ENCODE results near the gene SNX20.

The SNX20 gene

GRCh38 chr16:50670476-50670875 is 10.6 kb downstream of the SNX20 start:
- Histone ChIP-seq H3K4me1 (ENCODE audit: control insufficient read depth in 1 of 2, insufficient read depth in 2 of 2, low read length in 2 of 2) (peaks cover 12 to 14% of the 10 kb centered on the region in 2 donors), H3K27me3 (ENCODE audit: control insufficient read depth in 1 of 2, insufficient read depth in 2 of 2, low read length in 2 of 2) (no peaks in the 10 kb centered on the region), H3K9me3 (ENCODE audit: control insufficient read depth in 1 of 2, low read length in 2 of 2) (peaks cover 15 to 20% of the 10 kb centered on the region in 2 donors), H3K36me3 (ENCODE audit: control insufficient read depth in 1 of 2, insufficient read depth in 2 of 2, low read length in 2 of 2) (peaks cover 12 to 14% of the 10 kb centered on the region in 2 donors), H3K27ac (ENCODE audit: low read depth, low read length) (no peak overlapping the region), H3K9ac (ENCODE audit: low read depth in 1 of 2, low read length in 2 of 2) (no peak overlapping the region), H3K4me3 (ENCODE audit: low read depth in 1 of 2, low read length in 2 of 2) (no peak overlapping the region)

DNA sequence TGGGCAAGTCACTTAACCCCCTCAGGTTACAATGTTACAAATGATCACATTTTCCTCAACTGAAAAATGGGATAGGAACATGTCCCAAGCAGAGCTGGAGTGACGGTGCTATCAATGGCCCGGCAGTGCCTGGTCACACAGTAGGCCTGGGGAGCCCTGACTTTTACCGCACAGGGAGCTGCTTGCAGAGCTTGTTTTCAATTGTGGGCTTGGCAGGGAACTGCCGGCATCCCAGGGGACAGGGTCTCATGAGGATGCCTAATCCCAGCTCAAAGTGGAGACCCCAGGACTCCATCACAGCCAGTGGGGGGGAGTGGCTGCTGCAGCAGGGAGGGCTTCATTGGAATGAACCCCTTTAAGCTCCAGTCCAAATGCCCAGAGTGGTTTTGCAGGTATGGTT is 11.4 kb downstream of the SNX20 start:
- no peak overlapping the region for H3K4me3 ChIP-seq (ENCODE audit: low read depth in 1 of 2, low read length in 2 of 2)
- H3K4me1 ChIP-seq (ENCODE audit: control insufficient read depth in 1 of 2, insufficient read depth in 2 of 2, low read length in 2 of 2): peaks cover 14 to 17% of the 10 kb centered on the region in 2 donors
- no peak overlapping the region for H3K9ac ChIP-seq (ENCODE audit: low read depth in 1 of 2, low read length in 2 of 2)
- H3K9me3 ChIP-seq (ENCODE audit: control insufficient read depth in 1 of 2, low read length in 2 of 2): peaks cover 15 to 20% of the 10 kb centered on the region in 2 donors
- H3K27ac ChIP-seq (ENCODE audit: low read depth, low read length): no peak overlapping the region
- peaks cover 8 to 11% of the 10 kb centered on the region in 2 donors for H3K36me3 ChIP-seq (ENCODE audit: control insufficient read depth in 1 of 2, insufficient read depth in 2 of 2, low read length in 2 of 2)
- no peaks in the 10 kb centered on the region for H3K27me3 ChIP-seq (ENCODE audit: control insufficient read depth in 1 of 2, insufficient read depth in 2 of 2, low read length in 2 of 2)

- Histone ChIP-seq H3K4me1 (ENCODE audit: control insufficient read depth in 1 of 2, insufficient read depth in 2 of 2, low read length in 2 of 2) (peaks cover 14 to 17% of the 10 kb centered on the region in 2 donors), H3K27me3 (ENCODE audit: control insufficient read depth in 1 of 2, insufficient read depth in 2 of 2, low read length in 2 of 2) (no peaks in the 10 kb centered on the region), H3K4me3 (ENCODE audit: low read depth in 1 of 2, low read length in 2 of 2) (no peak overlapping the region), H3K27ac (ENCODE audit: low read depth, low read length) (no peak overlapping the region), H3K9me3 (ENCODE audit: control insufficient read depth in 1 of 2, low read length in 2 of 2) (peaks cover 12 to 20% of the 10 kb centered on the region in 2 donors), H3K9ac (ENCODE audit: low read depth in 1 of 2, low read length in 2 of 2) (no peak overlapping the region), H3K36me3 (ENCODE audit: control insufficient read depth in 1 of 2, insufficient read depth in 2 of 2, low read length in 2 of 2) (peaks cover 6 to 8% of the 10 kb centered on the region in 2 donors)
These were observed 12.6 kb downstream of the SNX20 start for GRCh38 chr16:50668368-50669008.

- Histone ChIP-seq H3K9me3 (ENCODE audit: control insufficient read depth in 1 of 2, low read length in 2 of 2) (peaks cover 10 to 17% of the 10 kb centered on the region in 2 donors), H3K36me3 (ENCODE audit: control insufficient read depth in 1 of 2, insufficient read depth in 2 of 2, low read length in 2 of 2) (peaks cover 2 to 8% of the 10 kb centered on the region in 2 donors), H3K4me3 (ENCODE audit: low read depth in 1 of 2, low read length in 2 of 2) (no peak overlapping the region), H3K27ac (ENCODE audit: low read depth, low read length) (no peak overlapping the region), H3K27me3 (ENCODE audit: control insufficient read depth in 1 of 2, insufficient read depth in 2 of 2, low read length in 2 of 2) (no peaks in the 10 kb centered on the region), H3K4me1 (ENCODE audit: control insufficient read depth in 1 of 2, insufficient read depth in 2 of 2, low read length in 2 of 2) (peaks cover 14 to 17% of the 10 kb centered on the region in 2 donors), H3K9ac (ENCODE audit: low read depth in 1 of 2, low read length in 2 of 2) (no peak overlapping the region)
These were observed 13.4 kb downstream of the SNX20 start for GRCh38 chr16:50667497-50668367.

DNA sequence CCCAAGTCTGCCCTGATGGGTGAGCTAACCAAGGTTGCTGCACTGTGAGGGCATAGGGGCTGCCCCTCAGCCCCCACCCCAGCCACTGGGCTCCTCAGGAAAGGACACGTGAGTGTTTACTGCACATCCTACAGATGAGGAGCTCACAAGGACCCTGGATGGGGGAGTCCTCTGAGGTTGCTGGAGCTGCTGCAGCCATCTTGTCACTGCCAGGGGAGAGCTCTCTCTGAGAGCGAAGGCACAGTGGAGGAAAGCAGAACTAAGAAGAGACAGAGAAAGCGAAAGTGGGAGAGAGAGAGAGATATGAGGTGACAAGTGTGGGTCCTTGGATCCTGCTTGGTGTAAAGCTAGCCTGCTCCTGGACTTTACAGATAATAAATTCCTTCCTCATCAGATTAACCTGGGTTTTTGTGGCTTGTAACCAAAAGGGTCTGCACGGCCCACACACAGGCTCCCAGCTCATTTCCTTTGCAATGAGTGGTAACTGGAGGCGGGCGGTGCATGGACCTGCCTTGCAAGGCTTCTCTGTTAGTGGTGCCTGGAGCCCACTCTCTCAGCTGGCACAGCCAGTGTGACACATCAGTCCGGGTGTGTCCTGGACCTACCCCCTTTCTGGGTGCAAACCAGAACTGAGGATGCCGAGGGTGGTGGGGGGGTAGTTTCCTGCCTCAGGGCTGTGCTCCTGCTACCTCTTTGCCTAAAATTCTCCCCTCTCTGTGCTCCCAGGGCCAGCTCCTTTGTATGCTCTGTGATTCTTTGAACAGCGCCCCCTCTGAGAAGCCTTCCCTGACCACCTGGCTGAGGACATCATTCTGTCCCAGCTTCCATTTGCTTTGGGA is 14.2 kb downstream of the SNX20 start:
- Histone ChIP-seq H3K9me3 (ENCODE audit: control insufficient read depth in 1 of 2, low read length in 2 of 2) (peaks cover 2 to 13% of the 10 kb centered on the region in 2 donors), H3K27me3 (ENCODE audit: control insufficient read depth in 1 of 2, insufficient read depth in 2 of 2, low read length in 2 of 2) (no peaks in the 10 kb centered on the region), H3K4me1 (ENCODE audit: control insufficient read depth in 1 of 2, insufficient read depth in 2 of 2, low read length in 2 of 2) (peaks cover 14 to 17% of the 10 kb centered on the region in 2 donors), H3K36me3 (ENCODE audit: control insufficient read depth in 1 of 2, insufficient read depth in 2 of 2, low read length in 2 of 2) (peaks cover 0 to 3% of the 10 kb centered on the region in 2 donors), H3K4me3 (ENCODE audit: low read depth in 1 of 2, low read length in 2 of 2) (no peak overlapping the region), H3K9ac (ENCODE audit: low read depth in 1 of 2, low read length in 2 of 2) (peak overlapping the region in 1 of 2 donors; percentile 25), H3K27ac (ENCODE audit: low read depth, low read length) (no peak overlapping the region)

- Histone ChIP-seq H3K4me3 (ENCODE audit: low read depth in 1 of 2, low read length in 2 of 2) (peak overlapping the region; percentile 66 to 68), H3K36me3 (ENCODE audit: control insufficient read depth in 1 of 2, insufficient read depth in 2 of 2, low read length in 2 of 2) (no peaks in the 10 kb centered on the region)
These were observed 15.8 kb downstream of the SNX20 start for GRCh38 chr16:50665128-50665878.

DNA sequence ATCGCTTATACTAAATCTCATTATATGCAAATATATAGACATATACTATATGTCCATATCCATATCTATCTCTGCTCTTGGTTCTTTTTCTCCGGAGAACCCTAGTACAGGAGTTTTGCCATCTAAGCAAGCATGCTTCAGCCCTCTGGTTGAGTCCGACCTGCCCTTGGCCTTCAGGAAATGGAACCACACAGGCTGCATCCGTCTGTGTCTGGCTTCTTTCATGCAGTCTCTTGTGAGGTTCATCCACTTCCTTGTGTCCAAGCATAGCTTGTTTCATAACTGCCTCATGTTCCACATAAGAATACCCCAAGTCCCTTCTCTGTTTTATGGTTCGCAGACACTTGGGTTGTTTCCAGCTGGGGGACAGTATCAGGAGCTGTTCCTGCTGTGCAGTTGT is 16.8 kb downstream of the SNX20 start:
- Histone ChIP-seq H3K9ac (ENCODE audit: low read depth in 1 of 2, low read length in 2 of 2) (no peak overlapping the region), H3K36me3 (ENCODE audit: control insufficient read depth in 1 of 2, insufficient read depth in 2 of 2, low read length in 2 of 2) (no peaks in the 10 kb centered on the region), H3K9me3 (ENCODE audit: control insufficient read depth in 1 of 2, low read length in 2 of 2) (peaks cover 0 to 4% of the 10 kb centered on the region in 2 donors), H3K4me1 (ENCODE audit: control insufficient read depth in 1 of 2, insufficient read depth in 2 of 2, low read length in 2 of 2) (peaks cover 14 to 17% of the 10 kb centered on the region in 2 donors), H3K27ac (ENCODE audit: low read depth, low read length) (no peak overlapping the region), H3K27me3 (ENCODE audit: control insufficient read depth in 1 of 2, insufficient read depth in 2 of 2, low read length in 2 of 2) (no peaks in the 10 kb centered on the region), H3K4me3 (ENCODE audit: low read depth in 1 of 2, low read length in 2 of 2) (no peak overlapping the region)

More at GRCh38 chr16:50665128-50665878, 15.8 kb downstream of the SNX20 start:
- Histone ChIP-seq H3K27me3 (ENCODE audit: control insufficient read depth in 1 of 2, insufficient read depth in 2 of 2, low read length in 2 of 2) (no peaks in the 10 kb centered on the region), H3K27ac (ENCODE audit: low read depth, low read length) (no peak overlapping the region), H3K4me1 (ENCODE audit: control insufficient read depth in 1 of 2, insufficient read depth in 2 of 2, low read length in 2 of 2) (peaks cover 14 to 17% of the 10 kb centered on the region in 2 donors), H3K9ac (ENCODE audit: low read depth in 1 of 2, low read length in 2 of 2) (peak overlapping the region; percentile 43 to 59), H3K9me3 (ENCODE audit: control insufficient read depth in 1 of 2, low read length in 2 of 2) (peaks cover 0 to 4% of the 10 kb centered on the region in 2 donors)

DNA sequence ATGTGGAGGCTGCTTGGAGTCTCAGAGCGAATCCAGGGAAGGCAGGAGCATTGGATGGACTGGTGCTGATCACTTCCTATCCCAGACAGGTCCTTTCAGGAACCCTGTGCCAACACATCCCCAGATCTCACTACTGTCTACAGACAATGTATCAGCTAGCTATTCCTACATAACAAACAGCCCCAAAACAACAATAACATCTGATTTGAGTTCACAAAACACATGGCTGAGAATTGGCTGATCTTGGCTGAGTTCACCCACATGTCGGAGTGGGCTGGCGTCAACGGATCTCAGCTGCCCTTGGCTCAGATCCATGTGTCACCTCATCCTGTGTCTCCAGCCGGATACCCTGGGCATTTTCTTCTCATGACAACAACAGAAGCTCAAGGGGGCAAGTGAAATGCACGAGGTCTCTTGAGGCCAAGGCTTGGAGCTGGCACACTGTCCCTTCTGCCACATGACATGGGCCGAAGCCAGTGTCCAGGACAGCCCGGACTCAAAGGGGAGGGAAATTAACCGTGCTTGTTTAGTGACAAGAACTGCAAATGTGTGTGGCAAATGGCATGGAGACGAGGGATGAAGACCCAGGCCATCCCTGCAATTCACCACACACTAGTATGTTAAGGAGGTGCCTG is 18.7 kb downstream of the SNX20 start:
- H3K36me3 ChIP-seq (ENCODE audit: control insufficient read depth in 1 of 2, insufficient read depth in 2 of 2, low read length in 2 of 2): no peaks in the 10 kb centered on the region
- H3K27me3 ChIP-seq (ENCODE audit: control insufficient read depth in 1 of 2, insufficient read depth in 2 of 2, low read length in 2 of 2): no peaks in the 10 kb centered on the region
- H3K9me3 ChIP-seq (ENCODE audit: control insufficient read depth in 1 of 2, low read length in 2 of 2): peaks cover 0 to 4% of the 10 kb centered on the region in 2 donors
- no peak overlapping the region for H3K4me3 ChIP-seq (ENCODE audit: low read depth in 1 of 2, low read length in 2 of 2)
- no peak overlapping the region for H3K27ac ChIP-seq (ENCODE audit: low read depth, low read length)
- H3K4me1 ChIP-seq (ENCODE audit: control insufficient read depth in 1 of 2, insufficient read depth in 2 of 2, low read length in 2 of 2): peaks cover 6 to 11% of the 10 kb centered on the region in 2 donors
- H3K9ac ChIP-seq (ENCODE audit: low read depth in 1 of 2, low read length in 2 of 2): no peak overlapping the region

DNA sequence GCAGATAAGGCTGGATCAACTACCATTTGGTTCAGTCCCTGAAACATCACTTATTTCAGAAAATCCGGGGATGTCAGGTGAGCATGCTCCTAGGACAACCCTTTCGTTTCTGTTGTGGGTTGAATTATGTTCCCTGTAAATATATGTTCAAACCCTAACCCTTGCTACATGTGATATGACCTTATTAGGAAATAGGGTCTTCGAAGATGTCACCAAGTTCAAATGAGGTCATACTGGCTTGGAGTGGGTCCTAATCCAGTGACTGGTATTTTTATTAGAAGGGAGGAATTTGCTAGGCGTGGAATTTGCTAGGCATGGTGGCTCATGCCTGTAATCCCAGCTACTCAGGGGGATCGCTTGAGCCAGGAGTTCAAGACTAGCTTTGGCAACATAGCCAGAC is 21.3 kb downstream of the SNX20 start:
- no peaks in the 10 kb centered on the region for H3K27me3 ChIP-seq (ENCODE audit: control insufficient read depth in 1 of 2, insufficient read depth in 2 of 2, low read length in 2 of 2)
- H3K36me3 ChIP-seq (ENCODE audit: control insufficient read depth in 1 of 2, insufficient read depth in 2 of 2, low read length in 2 of 2): no peaks in the 10 kb centered on the region
- H3K4me3 ChIP-seq (ENCODE audit: low read depth in 1 of 2, low read length in 2 of 2): no peak overlapping the region

More for the DNA sequence above, 21.3 kb downstream of the SNX20 start:
- H3K4me1 ChIP-seq (ENCODE audit: control insufficient read depth in 1 of 2, insufficient read depth in 2 of 2, low read length in 2 of 2): peaks cover 0 to under 1% of the 10 kb centered on the region in 2 donors
- peaks cover 0 to 4% of the 10 kb centered on the region in 2 donors for H3K9me3 ChIP-seq (ENCODE audit: control insufficient read depth in 1 of 2, low read length in 2 of 2)
- no peak overlapping the region for H3K27ac ChIP-seq (ENCODE audit: low read depth, low read length)
- H3K9ac ChIP-seq (ENCODE audit: low read depth in 1 of 2, low read length in 2 of 2): no peak overlapping the region

Measured in duodenal mucosa (tissue), 2 donors.